Smooth muscle cell (in vitro differentiated cells): ENCODE results near the gene FIBP. TPM values are rescaled to one million over a fixed set of nuclear protein-coding genes. Genes with fewer than 3 reads are reported as not detected.

Experiments
- DNase-seq: peaks from one replicate; lab custom pipeline; 2025; ENCODE audit not compliant: unreplicated experiment; lab: John Stamatoyannopoulos, UW
- H2AFZ ChIP-seq: fragments of 200-600 bp; sonication (generic); 2 replicates; pipeline ENCODE4 v1.6.0; 2016; ENCODE audit warnings: antibody characterized with exemption, low read depth, mild to moderate bottlenecking
- H3F3A ChIP-seq: fragments of 200-600 bp; sonication (generic); 2 replicates; pipeline ENCODE4 v1.6.0; 2017; ENCODE audit warnings: antibody characterized with exemption, low read depth
- H3K27ac ChIP-seq: fragments of 200-600 bp; sonication (generic); 2 replicates; pipeline ENCODE4 v1.5.1; 2016; ENCODE audit warnings: low read depth, mild to moderate bottlenecking
- H3K27me3 ChIP-seq: fragments of 200-600 bp; sonication (generic); 2 replicates; pipeline ENCODE4 v1.6.1; 2016; ENCODE audit warnings: low read depth, mild to moderate bottlenecking
- H3K36me3 ChIP-seq: fragments of 200-600 bp; sonication (generic); 2 replicates; pipeline ENCODE4 v1.5.1; 2016; ENCODE audit warnings: low read depth
- H3K4me1 ChIP-seq: fragments of 200-600 bp; sonication (generic); 2 replicates; pipeline ENCODE4 v1.5.1; 2016; ENCODE audit warnings: low read depth
- H3K4me2 ChIP-seq: fragments of 200-600 bp; sonication (generic); 2 replicates; pipeline ENCODE4 v1.6.0; 2016; ENCODE audit warnings: mild to moderate bottlenecking
- H3K4me3 ChIP-seq: fragments of 200-600 bp; sonication (generic); 2 replicates; pipeline ENCODE4 v1.5.1; 2016; ENCODE audit warnings: mild to moderate bottlenecking
- H3K79me2 ChIP-seq: fragments of 200-600 bp; sonication (generic); 2 replicates; pipeline ENCODE4 v1.6.0; 2016; ENCODE audit warnings: low read depth, mild to moderate bottlenecking
- H3K9ac ChIP-seq: fragments of 200-600 bp; sonication (generic); 2 replicates; pipeline ENCODE4 v1.6.0; 2016; ENCODE audit warnings: low read depth
- H3K9me3 ChIP-seq: fragments of 200-600 bp; sonication (generic); replicated peaks from 2 replicates; pipeline ENCODE4 v1.5.1; 2016; ENCODE audit warnings: low read depth
- H4K20me1 ChIP-seq: fragments of 200-600 bp; sonication (generic); 2 replicates; pipeline ENCODE4 v1.6.0; 2016; ENCODE audit warnings: low read depth
- WGBS: methylation state at CpG from one replicate; pipeline ENCODE4 v1.1.7; 2016; ENCODE audit warnings: low lambda C conversion rate; 5-methylcytosine and 5-hydroxymethylcytosine counted together
- polyA plus RNA-seq: library from polyadenylated mRNA; unstranded; fragments of >200 nt; fragmentation: Nextera tagmentation; extraction: Ambion mirVana; gene quantifications from 2 replicates; pipeline ENCODE4 v1.2.1, GENCODE V29; 2016
- total RNA-seq: library from RNA; depleted of rRNA; stranded (reverse); fragments of >200 nt; gene quantifications from 2 replicates; pipeline ENCODE4 v1.2.3, GENCODE V29; 2014
- TF ChIP-seq, protein P1 (sequence below): fragments of 200-600 bp; sonication (generic); IDR thresholded peaks from 2 replicates; pipeline ENCODE4 v1.5.1; 2017; ENCODE audit warnings: borderline replicate concordance, mild to moderate bottlenecking, antibody characterized with exemption; ENCODE audit not compliant: insufficient read depth, poor library complexity, severe bottlenecking

Gene FIBP
- total and polyA plus RNA-seq, 2 experiments from 2014 or later: 109 to 114 TPM

GRCh38 chr11:65866509-65867283 is 21.6 kb downstream of the FIBP start:
- peaks cover 17% of the 10 kb centered on the region for H3K79me2 ChIP-seq

GRCh38 chr11:65865550-65866172 is 22.6 kb downstream of the FIBP start:
- H3K4me2 ChIP-seq: no peak overlapping the region
- peaks cover 51% of the 10 kb centered on the region for H3F3A ChIP-seq
- H3K27ac ChIP-seq: no peak overlapping the region
- no peaks in the 10 kb centered on the region for H3K27me3 ChIP-seq
- H4K20me1 ChIP-seq: peaks cover 46% of the 10 kb centered on the region
- 94% methylated on average over 9 of the region's 9 CpGs for WGBS
- no peaks in the 10 kb centered on the region for H3K9me3 ChIP-seq
- H3K9ac ChIP-seq: no peak overlapping the region
- no peak overlapping the region for H2AFZ ChIP-seq
- no peak overlapping the region for H3K4me3 ChIP-seq
- H3K36me3 ChIP-seq: no peaks in the 10 kb centered on the region
- peaks cover 27% of the 10 kb centered on the region for H3K79me2 ChIP-seq
- DNase-seq: no peak
- peaks cover 8% of the 10 kb centered on the region for H3K4me1 ChIP-seq
- TF ChIP-seq, protein P1, sequence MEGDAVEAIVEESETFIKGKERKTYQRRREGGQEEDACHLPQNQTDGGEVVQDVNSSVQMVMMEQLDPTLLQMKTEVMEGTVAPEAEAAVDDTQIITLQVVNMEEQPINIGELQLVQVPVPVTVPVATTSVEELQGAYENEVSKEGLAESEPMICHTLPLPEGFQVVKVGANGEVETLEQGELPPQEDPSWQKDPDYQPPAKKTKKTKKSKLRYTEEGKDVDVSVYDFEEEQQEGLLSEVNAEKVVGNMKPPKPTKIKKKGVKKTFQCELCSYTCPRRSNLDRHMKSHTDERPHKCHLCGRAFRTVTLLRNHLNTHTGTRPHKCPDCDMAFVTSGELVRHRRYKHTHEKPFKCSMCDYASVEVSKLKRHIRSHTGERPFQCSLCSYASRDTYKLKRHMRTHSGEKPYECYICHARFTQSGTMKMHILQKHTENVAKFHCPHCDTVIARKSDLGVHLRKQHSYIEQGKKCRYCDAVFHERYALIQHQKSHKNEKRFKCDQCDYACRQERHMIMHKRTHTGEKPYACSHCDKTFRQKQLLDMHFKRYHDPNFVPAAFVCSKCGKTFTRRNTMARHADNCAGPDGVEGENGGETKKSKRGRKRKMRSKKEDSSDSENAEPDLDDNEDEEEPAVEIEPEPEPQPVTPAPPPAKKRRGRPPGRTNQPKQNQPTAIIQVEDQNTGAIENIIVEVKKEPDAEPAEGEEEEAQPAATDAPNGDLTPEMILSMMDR: no peak

More at GRCh38 chr11:65866509-65867283, 21.6 kb downstream of the FIBP start:
- no peak overlapping the region for H3K27ac ChIP-seq
- TF ChIP-seq, protein P1: no peak
- peaks cover 3% of the 10 kb centered on the region for H3K4me1 ChIP-seq
- DNase-seq: no peak
- WGBS: 93% methylated on average over 21 of the region's 21 CpGs
- H3F3A ChIP-seq: peaks cover 43% of the 10 kb centered on the region
- no peaks in the 10 kb centered on the region for H3K36me3 ChIP-seq
- H3K4me3 ChIP-seq: no peak overlapping the region
- H3K9ac ChIP-seq: no peak overlapping the region
- no peak overlapping the region for H2AFZ ChIP-seq
- peaks cover 46% of the 10 kb centered on the region for H4K20me1 ChIP-seq
- H3K9me3 ChIP-seq: no peaks in the 10 kb centered on the region
- H3K4me2 ChIP-seq: no peak overlapping the region
- no peaks in the 10 kb centered on the region for H3K27me3 ChIP-seq

- peaks cover 54% of the 10 kb centered on the region for H3F3A ChIP-seq
- H3K4me1 ChIP-seq: peaks cover 8% of the 10 kb centered on the region
- H3K4me2 ChIP-seq: no peak overlapping the region
- no peak overlapping the region for H3K9ac ChIP-seq
- peaks cover 46% of the 10 kb centered on the region for H4K20me1 ChIP-seq
- no peaks in the 10 kb centered on the region for H3K27me3 ChIP-seq
- H3K4me3 ChIP-seq: no peak overlapping the region
- no peaks in the 10 kb centered on the region for H3K36me3 ChIP-seq
- peaks cover 27% of the 10 kb centered on the region for H3K79me2 ChIP-seq
- 92% methylated on average over 18 of the region's 18 CpGs for WGBS
- no peak overlapping the region for H2AFZ ChIP-seq
- TF ChIP-seq, protein P1: no peak
- H3K9me3 ChIP-seq: no peaks in the 10 kb centered on the region
- no peak overlapping the region for H3K27ac ChIP-seq
- no peak for DNase-seq
Measured at GRCh38 chr11:65864706-65865471, 23.4 kb downstream of the FIBP start.
